Esophagus squamous epithelium (tissue), 5 donors: ENCODE results near the gene SCN3B. TPM values are rescaled to one million over a fixed set of nuclear protein-coding genes. Genes with fewer than 3 reads are reported as not detected.
"Not testable (repeated sequence)": the region's sequence is repeated elsewhere in the genome, so short reads cannot be mapped to it uniquely, and the experiment has no call there.

ENCODE experiments used
- DNase-seq: peaks from one replicate; lab custom pipeline; 2025; lab: John Stamatoyannopoulos, UW
- H3K27ac ChIP-seq, 4 donors: fragments of 200-600 bp; sonication (generic); one replicate each; pipeline ENCODE4 v1.5.1; 2016 to 2019; ENCODE audit warnings: mild to moderate bottlenecking in 1 of 4
- H3K27me3 ChIP-seq, 4 donors: fragments of 200-600 bp; sonication (generic); 1 replicate in 3 of 4; 2 replicates in 1 of 4; pipeline versions ENCODE4 v1.5.1 to v1.6.0; 2017 to 2021; ENCODE audit warnings: antibody characterized with exemption in 1 of 4
- H3K36me3 ChIP-seq, 3 donors: fragments of 200-600 bp; sonication (generic); one replicate each; pipeline ENCODE4 v1.5.1; 2016 to 2019
- H3K4me1 ChIP-seq, 3 donors: fragments of 200-600 bp; sonication (generic); one replicate each; pipeline ENCODE4 v1.5.1; 2017 to 2019
- H3K4me3 ChIP-seq, 4 donors: fragments of 200-600 bp; sonication (generic); 1 replicate in 3 of 4; 2 replicates in 1 of 4; pipeline ENCODE4 v1.5.1; 2016 to 2019; ENCODE audit warnings: mild to moderate bottlenecking in 2 of 4, moderate library complexity in 1 of 4
- H3K9me3 ChIP-seq, 3 donors: fragments of 200-600 bp; sonication (generic); one replicate each; pipeline ENCODE4 v1.5.1; 2016 to 2019
- CTCF ChIP-seq, 6 experiments: fragments of 450-650 bp in 4 of 6; fragments of 200-600 bp in 2 of 6; sonication (generic) in 2 of 6; IDR thresholded peaks; one replicate each; pipeline ENCODE4 v1.5.1; 2016 to 2019; ENCODE audit warnings: antibody characterized with exemption in 6 of 6, mild to moderate bottlenecking in 4 of 6, moderate library complexity in 4 of 6
- POLR2A ChIP-seq, 4 donors: fragments of 450-650 bp; IDR thresholded peaks; one replicate each; pipeline ENCODE4 v1.6.1; 2017; ENCODE audit warnings: antibody characterized with exemption in 4 of 4, mild to moderate bottlenecking in 4 of 4, moderate library complexity in 3 of 4
- WGBS, 2 donors: methylation state at CpG; one replicate each; pipeline ENCODE4 v1.1.5; 2018; 5-methylcytosine and 5-hydroxymethylcytosine counted together
- intact Hi-C: fragments of 100-400 bp; cut with DNase I; formaldehyde crosslinking; loops from one replicate; pipeline ENCODE4 v1.15.0; 2022
- total RNA-seq, 4 donors: library from RNA; depleted of rRNA; stranded (reverse); fragments of >200 nt; gene quantifications; one replicate each; pipeline ENCODE4 v1.1.0, GENCODE V29; 2016
- donor health status: DM: yes; HTN: yes; CAD: no.

Gene SCN3B
- total RNA-seq, 4 donors from 2014 or later, result 0.06 to 3.4 (median 0.83) TPM; not detected in 1

- no peak for DNase-seq
- Histone ChIP-seq H3K27ac (no peak overlapping the region), H3K27me3 (peaks cover 0 to 29% (median 0%) of the 10 kb centered on the region in 4 donors), H3K36me3 (no peaks in the 10 kb centered on the region), H3K4me1 (no peaks in the 10 kb centered on the region), H3K4me3 (no peak overlapping the region), H3K9me3 (no peaks in the 10 kb centered on the region)
- intact Hi-C loops, result no loop called here
- 53 to 63% methylated on average over 1 of the region's 1 CpG for WGBS, 2 donors
- TF ChIP-seq POLR2A (IDR thresholded peaks at IDR 0.05) (no peak), CTCF (IDR thresholded peaks at IDR 0.05) (no peak)
Observed at GRCh38 chr11:123670081-123670480, 15.7 kb upstream of the SCN3B start.

- H3K9me3 ChIP-seq, result no peaks in the 10 kb centered on the region
- H3K27ac ChIP-seq, result no peak overlapping the region
- DNase-seq, result no peak
- H3K4me3 ChIP-seq, result no peak overlapping the region
- intact Hi-C loops, result no loop called here
- H3K36me3 ChIP-seq, result no peaks in the 10 kb centered on the region
- no peak for TF ChIP-seq CTCF (IDR thresholded peaks at IDR 0.05)
- no peak for TF ChIP-seq POLR2A (IDR thresholded peaks at IDR 0.05)
- H3K4me1 ChIP-seq, result no peaks in the 10 kb centered on the region
- H3K27me3 ChIP-seq, result peaks cover 0 to 7% (median 0%) of the 10 kb centered on the region in 4 donors
- 7 to 29% methylated on average over 1 of the region's 1 CpG for WGBS, 2 donors
Observed at GRCh38 chr11:123665306-123665705, 10.9 kb upstream of the SCN3B start.

- WGBS, 2 donors, result 12 to 29% methylated on average over 3 of the region's 3 CpGs
- intact Hi-C loops, result not testable (repeated sequence)
Observed at GRCh38 chr11:123659965-123660364, 5.5 kb upstream of the SCN3B start.

GRCh38 chr11:123659311-123659710 lies 4.9 kb upstream of the SCN3B start:
- DNase-seq, result no peak
- peaks cover 7 to 11% (median 8%) of the 10 kb centered on the region in 3 donors for H3K4me1 ChIP-seq
- TF ChIP-seq CTCF (IDR thresholded peaks at IDR 0.05) (no peak), POLR2A (IDR thresholded peaks at IDR 0.05) (no peak)
- 44 to 69% methylated on average over 2 of the region's 2 CpGs for WGBS, 2 donors
- H3K27me3 ChIP-seq, result peaks cover 0 to 41% (median 0%) of the 10 kb centered on the region in 4 donors
- intact Hi-C loops, result no loop called here
- no peak overlapping the region for H3K4me3 ChIP-seq
- H3K9me3 ChIP-seq, result no peaks in the 10 kb centered on the region
- no peak overlapping the region for H3K27ac ChIP-seq
- no peaks in the 10 kb centered on the region for H3K36me3 ChIP-seq

More at GRCh38 chr11:123659965-123660364, 5.5 kb upstream of the SCN3B start:
- peaks cover 0 to 35% (median 0%) of the 10 kb centered on the region in 4 donors for H3K27me3 ChIP-seq
- H3K36me3 ChIP-seq, DNase-seq, H3K27ac ChIP-seq, H3K4me1 ChIP-seq, H3K4me3 ChIP-seq, H3K9me3 ChIP-seq: not testable (repeated sequence)

GRCh38 chr11:123653827-123654565 lies 428 bp downstream of the SCN3B start:
- H3K27ac ChIP-seq, result peak overlapping the region; percentile 32 to 65 (median 39)
- DNase-seq, result no peak
- intact Hi-C loops, result no loop called here
- peak overlapping the region; percentile 36 to 69 (median 58) for H3K4me3 ChIP-seq
- WGBS, 2 donors, result 5% methylated on average over 15 of the region's 64 CpGs; no CpG with 5 or more reads in 1 of the 2 donors
- peaks cover 0 to 79% (median 0%) of the 10 kb centered on the region in 4 donors for H3K27me3 ChIP-seq
- TF ChIP-seq POLR2A (IDR thresholded peaks at IDR 0.05), result no peak
- no peak for TF ChIP-seq CTCF (IDR thresholded peaks at IDR 0.05)
- no peaks in the 10 kb centered on the region for H3K9me3 ChIP-seq
- H3K4me1 ChIP-seq, result peaks cover 8 to 23% (median 10%) of the 10 kb centered on the region in 3 donors
- H3K36me3 ChIP-seq, result no peaks in the 10 kb centered on the region
